ENCODE data around the gene PKP4. TPM values are rescaled to one million over a fixed set of nuclear protein-coding genes. Genes with fewer than 3 reads are reported as not detected.

The PKP4 gene
- total and polyA plus RNA-seq, 2 donors (not counting 1 experiment from before 2014, with no cell fraction given), result 44.5 to 56.3 TPM

- DNase-seq (ENCODE audit: low read depth in 2 of 2), result peak in 1 of 2 donors; percentile 88
- H3K79me2 ChIP-seq (ENCODE audit: control insufficient read depth, insufficient read depth, low read length), result peaks cover 50% of the 10 kb centered on the region
- H3K4me1 ChIP-seq (ENCODE audit: control insufficient read depth, extremely low read depth, insufficient read depth, low read length), result peaks cover 6% of the 10 kb centered on the region
- no peaks in the 10 kb centered on the region for H4K20me1 ChIP-seq (ENCODE audit: control insufficient read depth, extremely low read depth, insufficient read depth, low read length)
- H3K4me3 ChIP-seq (replicated peaks in 1 of 4; ENCODE audit: control extremely low read depth in 1 of 4, insufficient read depth in 1 of 4, low read depth in 3 of 4, low read length in 4 of 4), result no peak overlapping the region
- H3K9ac ChIP-seq (ENCODE audit: insufficient read depth, low read length), result no peak overlapping the region
- H3K36me3 ChIP-seq (ENCODE audit: control insufficient read depth, insufficient read depth, low read length), result no peaks in the 10 kb centered on the region
- no peak overlapping the region for H3K27ac ChIP-seq (ENCODE audit: insufficient read depth, low read length)
- no peaks in the 10 kb centered on the region for H3K27me3 ChIP-seq (ENCODE audit: control insufficient read depth, insufficient read depth, low read length)
- H2AFZ ChIP-seq (ENCODE audit: low read length), result no peak overlapping the region
- TF ChIP-seq CTCF (conservative IDR thresholded peaks at IDR 0.05 in 1 of 2, IDR thresholded peaks at IDR 0.05 in 1 of 2; ENCODE audit: low read depth in 1 of 2, low read length in 2 of 2), result no peak
- TF ChIP-seq EZH2 (IDR thresholded peaks at IDR 0.05; ENCODE audit: low read length, missing control alignments), result no peak
- H3K9me3 ChIP-seq (ENCODE audit: control insufficient read depth, insufficient read depth, low read depth, low read length), result no peaks in the 10 kb centered on the region
- no peak overlapping the region for H3K4me2 ChIP-seq (ENCODE audit: extremely low read depth, insufficient read depth, low read length)
Measured at GRCh38 chr2:158495175-158495574, 38.4 kb downstream of the PKP4 start.

GRCh38 chr2:158496986-158497385 lies 40.2 kb downstream of the PKP4 start:
- H3K79me2 ChIP-seq (ENCODE audit: control insufficient read depth, insufficient read depth, low read length), result peaks cover 51% of the 10 kb centered on the region
- H3K4me2 ChIP-seq (ENCODE audit: extremely low read depth, insufficient read depth, low read length), result no peak overlapping the region
- peaks cover 19% of the 10 kb centered on the region for H3K4me1 ChIP-seq (ENCODE audit: control insufficient read depth, extremely low read depth, insufficient read depth, low read length)

GRCh38 chr2:158497486-158497885 lies 40.7 kb downstream of the PKP4 start:
- no peaks in the 10 kb centered on the region for H3K9me3 ChIP-seq (ENCODE audit: control insufficient read depth, insufficient read depth, low read depth, low read length)
- no peaks in the 10 kb centered on the region for H3K27me3 ChIP-seq (ENCODE audit: control insufficient read depth, insufficient read depth, low read length)
- DNase-seq (ENCODE audit: low read depth in 2 of 2), result peak in 1 of 2 donors; percentile 57
- TF ChIP-seq EZH2 (IDR thresholded peaks at IDR 0.05; ENCODE audit: low read length, missing control alignments) (no peak), CTCF (conservative IDR thresholded peaks at IDR 0.05 in 1 of 2, IDR thresholded peaks at IDR 0.05 in 1 of 2; ENCODE audit: low read depth in 1 of 2, low read length in 2 of 2) (no peak)
- no peak overlapping the region for H3K27ac ChIP-seq (ENCODE audit: insufficient read depth, low read length)
- H3K79me2 ChIP-seq (ENCODE audit: control insufficient read depth, insufficient read depth, low read length), result peaks cover 46% of the 10 kb centered on the region
- H3K4me3 ChIP-seq (replicated peaks in 1 of 4; ENCODE audit: control extremely low read depth in 1 of 4, insufficient read depth in 1 of 4, low read depth in 3 of 4, low read length in 4 of 4), result no peak overlapping the region
- peaks cover 22% of the 10 kb centered on the region for H3K4me1 ChIP-seq (ENCODE audit: control insufficient read depth, extremely low read depth, insufficient read depth, low read length)
- H2AFZ ChIP-seq (ENCODE audit: low read length), result no peak overlapping the region
- H4K20me1 ChIP-seq (ENCODE audit: control insufficient read depth, extremely low read depth, insufficient read depth, low read length), result no peaks in the 10 kb centered on the region
- no peaks in the 10 kb centered on the region for H3K36me3 ChIP-seq (ENCODE audit: control insufficient read depth, insufficient read depth, low read length)
- H3K9ac ChIP-seq (ENCODE audit: insufficient read depth, low read length), result no peak overlapping the region
- H3K4me2 ChIP-seq (ENCODE audit: extremely low read depth, insufficient read depth, low read length), result no peak overlapping the region

More at GRCh38 chr2:158496986-158497385, 40.2 kb downstream of the PKP4 start:
- H2AFZ ChIP-seq (ENCODE audit: low read length), result no peak overlapping the region
- H3K36me3 ChIP-seq (ENCODE audit: control insufficient read depth, insufficient read depth, low read length), result no peaks in the 10 kb centered on the region
- no peak overlapping the region for H3K27ac ChIP-seq (ENCODE audit: insufficient read depth, low read length)
- H4K20me1 ChIP-seq (ENCODE audit: control insufficient read depth, extremely low read depth, insufficient read depth, low read length), result no peaks in the 10 kb centered on the region
- no peak for DNase-seq (ENCODE audit: low read depth in 2 of 2)
- H3K9ac ChIP-seq (ENCODE audit: insufficient read depth, low read length), result no peak overlapping the region
- H3K4me3 ChIP-seq (replicated peaks in 1 of 4; ENCODE audit: control extremely low read depth in 1 of 4, insufficient read depth in 1 of 4, low read depth in 3 of 4, low read length in 4 of 4), result no peak overlapping the region
- no peaks in the 10 kb centered on the region for H3K27me3 ChIP-seq (ENCODE audit: control insufficient read depth, insufficient read depth, low read length)
- TF ChIP-seq EZH2 (IDR thresholded peaks at IDR 0.05; ENCODE audit: low read length, missing control alignments) (no peak), CTCF (conservative IDR thresholded peaks at IDR 0.05 in 1 of 2, IDR thresholded peaks at IDR 0.05 in 1 of 2; ENCODE audit: low read depth in 1 of 2, low read length in 2 of 2) (no peak)
- H3K9me3 ChIP-seq (ENCODE audit: control insufficient read depth, insufficient read depth, low read depth, low read length), result no peaks in the 10 kb centered on the region
